HS-5 (cell line): ENCODE results near the gene RHOT2.
A peak's percentile ranks its signal among the peaks of the same experiment; 100 is the strongest.
"Not testable (repeated sequence)": the region's sequence is repeated elsewhere in the genome, so short reads cannot be mapped to it uniquely, and the experiment has no call there.

ENCODE experiments used
- DNase-seq: peaks from one replicate; pipeline ENCODE4 v3.0.0-alpha.2; 2012; ENCODE audit warnings: low read depth

Gene RHOT2

DNA sequence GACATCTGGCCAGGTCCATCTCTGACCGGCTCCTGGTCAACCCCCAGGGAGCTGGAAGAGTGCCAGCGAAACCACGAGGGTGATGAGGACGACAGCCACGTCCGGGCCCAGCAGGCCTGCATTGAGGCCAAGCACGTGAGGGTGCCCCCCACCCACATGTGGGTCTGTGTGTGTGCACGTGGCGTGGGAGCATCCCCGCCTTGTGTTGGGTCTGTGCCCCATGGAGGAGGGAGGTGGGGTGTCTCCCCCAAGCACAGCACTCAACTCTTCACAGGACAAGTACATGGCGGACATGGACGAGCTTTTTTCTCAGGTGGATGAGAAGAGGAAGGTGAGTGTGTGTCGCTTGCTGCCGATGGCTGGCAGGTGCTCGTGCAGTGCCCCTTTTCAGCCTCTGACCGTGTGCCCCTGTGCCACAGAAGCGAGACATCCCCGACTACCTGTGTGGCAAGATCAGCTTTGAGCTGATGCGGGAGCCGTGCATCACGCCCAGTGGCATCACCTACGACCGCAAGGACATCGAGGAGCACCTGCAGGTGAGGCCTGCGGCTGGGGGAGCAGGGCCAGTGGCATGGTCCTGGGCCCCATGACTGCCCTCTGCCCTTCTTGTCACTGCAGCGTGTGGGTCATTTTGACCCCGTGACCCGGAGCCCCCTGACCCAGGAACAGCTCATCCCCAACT, 14.0 kb downstream of the RHOT2 start:
- no peak for DNase-seq

- DNase-seq: no peak
Observed at GRCh38 chr16:682493-683395, 14.8 kb downstream of the RHOT2 start.

- DNase-seq: no peak
Observed at GRCh38 chr16:683396-684070, 15.6 kb downstream of the RHOT2 start.

DNA sequence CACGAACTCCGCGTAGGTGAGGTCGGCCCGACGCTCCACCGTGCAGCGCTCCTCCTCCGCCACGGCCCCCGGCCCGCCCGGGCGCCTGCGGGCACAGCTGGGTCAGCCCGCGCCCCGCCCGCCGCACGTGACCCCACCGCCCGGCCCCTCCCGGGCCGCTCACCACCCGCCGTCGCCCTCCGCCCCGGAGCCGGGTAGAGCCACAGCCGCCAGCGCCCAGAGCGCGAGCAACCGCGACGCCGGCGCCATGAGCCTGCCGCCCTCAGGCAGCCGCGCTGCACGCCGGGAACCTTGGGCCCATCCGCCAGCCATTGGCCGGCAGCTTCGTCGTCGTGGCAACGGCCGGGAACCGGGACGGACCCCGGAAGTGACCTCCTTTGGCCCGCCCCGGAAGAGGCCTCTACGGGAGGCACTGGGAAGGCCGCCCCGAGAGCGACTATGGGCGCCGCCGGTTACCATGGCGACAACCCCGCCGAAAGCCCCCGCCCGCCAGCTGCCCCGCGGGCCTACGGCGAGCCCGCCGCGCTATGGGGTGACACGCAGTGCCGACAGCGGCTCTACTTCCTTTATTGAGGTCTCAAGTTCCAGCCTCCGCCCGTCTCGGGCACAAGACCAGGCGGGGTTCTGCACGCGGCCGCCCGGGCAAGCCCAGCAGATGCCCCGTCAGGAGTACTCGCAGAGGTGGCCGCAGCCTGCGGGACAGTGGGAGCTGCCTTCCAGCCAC, 16.3 kb downstream of the RHOT2 start, which contains the start of gene JMJD8:
TSS of gene JMJD8 (minus strand) at position 264 of the 724 bp plus-strand sequence. CDS start at position 249, 15 bp downstream.
- peak; percentile 49 for DNase-seq

DNA sequence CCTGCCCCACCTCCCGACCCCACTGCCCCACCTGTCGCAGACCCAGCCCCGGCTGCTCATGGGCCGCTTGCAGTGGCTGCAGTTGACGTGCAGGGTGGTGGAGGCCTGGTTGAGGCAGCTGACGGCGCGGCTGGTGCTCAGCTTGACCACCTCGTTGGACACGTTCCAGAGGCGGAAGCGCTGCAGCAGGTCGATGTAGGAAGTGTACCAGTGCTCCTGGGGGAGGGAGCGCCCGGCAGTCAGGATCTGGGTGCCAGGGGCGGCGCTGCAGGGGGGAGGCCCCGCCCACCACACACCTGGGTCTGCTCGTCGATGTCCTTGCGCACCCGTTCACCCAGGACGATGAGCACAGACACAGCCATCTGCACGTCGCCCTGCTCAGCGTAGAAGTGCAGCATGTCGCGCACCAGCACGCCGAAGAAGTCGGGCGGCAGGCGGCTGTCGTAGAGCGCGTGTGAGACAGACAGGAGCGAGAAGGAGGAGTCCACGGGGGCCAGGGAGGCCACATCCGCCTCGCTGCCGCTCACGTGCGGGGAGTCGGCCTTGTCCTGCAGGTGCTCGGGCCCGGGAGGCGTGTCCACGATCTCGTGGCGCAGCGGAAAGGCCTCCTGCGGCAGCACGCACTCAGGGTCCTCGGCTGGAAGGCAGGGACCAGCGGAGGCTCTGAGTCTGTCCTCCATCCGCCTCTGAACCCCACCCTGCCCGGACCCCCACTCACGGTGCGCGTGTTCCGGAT, 17.2 kb downstream of the RHOT2 start:
- no peak for DNase-seq

DNA sequence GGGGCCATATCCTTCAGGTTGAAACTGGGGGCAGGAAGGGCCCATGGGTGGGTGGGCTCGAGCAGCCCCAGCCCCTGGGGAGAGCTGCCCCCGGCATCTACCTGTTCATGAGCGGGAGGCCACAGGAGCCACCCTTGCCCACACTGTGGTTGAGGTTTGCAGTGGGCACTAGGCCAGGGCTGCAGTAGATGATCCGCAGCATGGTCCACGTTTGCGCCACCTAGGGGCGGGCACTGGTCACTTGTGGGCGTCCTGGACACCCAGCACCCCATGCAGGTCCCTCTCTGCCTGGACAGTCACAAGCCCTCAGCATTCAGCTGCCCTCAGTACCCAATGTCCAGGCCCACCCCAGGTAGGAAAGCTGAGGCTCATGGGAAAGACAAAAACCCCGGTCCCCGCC, 18.0 kb downstream of the RHOT2 start:
- no peak for DNase-seq

GRCh38 chr16:686459-687260, 18.7 kb downstream of the RHOT2 start:
- DNase-seq: no peak

DNA sequence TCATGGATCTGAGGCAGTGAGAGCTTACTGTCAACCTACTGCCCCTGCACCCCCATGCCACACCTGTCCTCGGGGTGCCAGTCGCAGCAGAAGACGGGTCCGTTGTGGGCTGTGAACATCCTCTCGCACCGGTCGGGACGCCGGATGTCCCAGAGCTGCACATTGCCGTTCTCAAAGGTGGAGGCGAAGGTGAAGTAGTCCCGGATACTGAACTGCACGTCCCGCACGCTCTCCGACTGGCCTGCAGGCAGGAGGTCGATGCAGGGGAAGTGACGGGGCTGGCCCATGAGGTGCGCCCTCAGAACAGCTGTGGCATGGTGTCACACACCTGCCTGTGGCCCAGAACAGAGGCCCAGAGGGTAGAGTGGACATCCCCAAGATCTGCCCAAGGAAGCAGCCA, 19.6 kb downstream of the RHOT2 start:
- no peak for DNase-seq

DNA sequence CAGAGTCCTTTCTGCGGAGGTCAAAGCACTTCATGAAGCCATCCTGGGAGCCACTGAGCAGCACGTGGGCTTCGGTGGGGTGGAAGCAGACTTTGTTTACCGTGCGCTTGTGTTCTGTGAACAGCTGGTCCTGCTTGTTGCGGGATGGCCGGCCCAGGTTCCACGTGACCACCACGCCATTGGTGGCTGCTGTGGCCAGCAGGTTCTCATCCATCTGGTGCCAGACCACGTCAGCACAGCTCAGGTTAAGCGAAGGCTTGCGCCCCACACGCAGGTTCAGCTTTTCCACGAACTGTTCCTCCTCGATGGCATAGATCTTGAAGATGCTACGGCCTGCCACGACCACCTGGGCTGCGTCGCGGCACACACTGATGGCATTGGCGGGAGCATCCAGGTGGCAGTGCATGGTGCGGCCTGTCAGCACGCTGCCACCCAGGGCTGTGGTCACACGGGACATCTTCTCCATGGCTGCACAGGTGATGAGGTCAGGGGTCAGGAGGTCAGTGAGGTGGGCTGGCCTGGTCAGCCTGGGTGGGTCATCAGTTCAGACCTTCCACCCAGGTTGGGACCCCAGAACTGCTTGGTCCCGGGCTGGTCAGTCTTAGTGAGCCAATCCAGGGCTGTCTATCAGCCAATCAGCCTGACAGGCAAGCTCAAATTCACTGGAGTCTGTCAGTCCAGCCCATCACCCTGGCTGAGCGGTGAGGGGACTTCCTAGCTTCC, 21.4 kb downstream of the RHOT2 start:
- no peak for DNase-seq

GRCh38 chr16:691242-691641, 23.3 kb downstream of the RHOT2 start:
- not testable (repeated sequence) for DNase-seq

DNA sequence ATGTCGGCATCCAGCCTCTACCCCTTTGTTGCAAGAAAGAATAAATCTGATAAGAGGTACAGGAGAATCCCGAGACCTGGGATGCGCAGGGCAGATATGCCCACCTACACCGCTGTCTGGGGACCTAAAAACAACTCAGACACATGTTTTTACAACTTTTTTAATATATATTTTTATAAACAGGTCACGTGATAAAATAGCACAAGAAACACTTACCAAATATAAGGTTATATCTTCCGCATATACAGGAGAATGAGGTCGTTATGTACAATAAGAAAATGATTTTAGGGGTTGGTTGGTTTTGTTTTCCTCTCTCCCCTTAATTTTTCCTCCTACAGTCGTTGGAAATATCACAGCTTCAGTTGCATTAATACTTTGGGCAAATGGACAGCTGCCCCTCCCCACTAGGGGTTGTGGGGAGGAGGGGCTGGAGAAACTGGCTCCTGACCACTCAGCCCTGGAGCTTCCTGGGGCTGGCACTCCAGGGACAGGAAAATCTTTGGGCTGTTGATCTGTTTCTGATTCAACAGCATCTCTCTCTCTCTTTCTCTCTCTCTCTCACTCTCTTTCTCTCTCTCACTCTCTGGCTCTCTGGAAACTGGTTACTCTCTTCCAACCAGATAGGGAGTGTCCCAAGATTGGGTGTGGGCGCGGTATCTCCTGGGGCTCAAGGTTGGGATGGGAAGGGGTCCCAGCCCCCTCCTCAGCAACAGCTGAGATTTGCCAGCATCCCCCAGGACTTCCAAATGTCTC, 24.6 kb downstream of the RHOT2 start:
- no peak for DNase-seq

- DNase-seq: no peak
Observed at GRCh38 chr16:693364-693763, 25.4 kb downstream of the RHOT2 start.

DNA sequence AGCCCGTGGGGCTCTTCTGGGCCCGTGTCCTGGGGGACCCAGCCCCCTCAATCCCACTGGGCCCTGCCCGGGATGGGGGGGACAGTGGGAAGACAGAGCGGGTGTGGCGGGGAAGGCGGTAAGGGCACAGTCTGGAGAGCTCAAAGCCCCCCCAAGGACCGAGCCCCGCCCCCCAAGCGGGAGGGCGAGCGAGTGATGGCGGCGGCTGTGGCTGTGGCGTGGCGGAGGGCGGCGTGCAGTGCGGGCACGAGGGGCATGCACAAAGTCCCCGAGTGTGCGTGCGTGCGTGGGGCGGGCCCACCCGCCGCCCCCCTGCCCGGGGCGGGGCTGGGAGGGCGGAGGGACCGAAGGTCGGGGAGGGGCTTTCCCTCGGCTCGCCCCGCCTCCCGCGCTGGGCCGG, 25.8 kb downstream of the RHOT2 start:
- DNase-seq: no peak

DNA sequence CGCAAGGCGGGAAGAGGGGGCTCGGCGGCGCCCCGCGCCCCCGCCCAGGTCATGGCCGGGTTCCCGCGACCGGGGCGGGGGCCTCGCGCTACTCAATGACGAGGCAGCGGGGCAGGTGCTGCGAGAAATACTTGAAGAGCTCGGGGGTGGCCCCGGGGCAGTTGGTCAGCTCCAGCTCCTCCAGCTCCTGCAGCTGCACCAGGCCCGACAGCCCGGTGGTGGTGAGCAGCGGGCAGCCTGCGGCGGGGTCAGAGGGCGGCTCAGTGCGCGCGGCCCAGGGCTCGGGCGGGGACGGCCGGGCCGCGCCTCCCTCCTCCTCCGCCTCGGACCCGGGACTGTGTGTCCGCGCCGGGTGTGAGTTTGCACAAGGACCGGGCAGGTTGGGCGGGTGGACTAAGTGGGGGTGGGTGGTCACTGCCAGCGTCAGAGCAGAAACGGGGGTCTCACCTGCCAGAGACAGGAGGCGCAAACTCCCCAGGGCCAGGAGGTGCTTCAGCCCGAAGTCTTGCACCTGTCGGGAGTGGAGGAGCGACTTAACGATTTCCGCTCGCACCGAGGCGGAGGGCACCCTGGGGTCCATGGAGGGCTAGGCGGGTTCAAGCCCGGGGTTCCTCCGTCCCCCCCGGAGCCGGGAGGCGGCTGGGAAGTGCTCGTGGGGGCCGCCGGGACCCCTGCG, 26.4 kb downstream of the RHOT2 start:
- no peak for DNase-seq

- no peak for DNase-seq
Observed at GRCh38 chr16:694863-695354, 27.0 kb downstream of the RHOT2 start.

GRCh38 chr16:695355-696089, 27.6 kb downstream of the RHOT2 start:
- no peak for DNase-seq

DNA sequence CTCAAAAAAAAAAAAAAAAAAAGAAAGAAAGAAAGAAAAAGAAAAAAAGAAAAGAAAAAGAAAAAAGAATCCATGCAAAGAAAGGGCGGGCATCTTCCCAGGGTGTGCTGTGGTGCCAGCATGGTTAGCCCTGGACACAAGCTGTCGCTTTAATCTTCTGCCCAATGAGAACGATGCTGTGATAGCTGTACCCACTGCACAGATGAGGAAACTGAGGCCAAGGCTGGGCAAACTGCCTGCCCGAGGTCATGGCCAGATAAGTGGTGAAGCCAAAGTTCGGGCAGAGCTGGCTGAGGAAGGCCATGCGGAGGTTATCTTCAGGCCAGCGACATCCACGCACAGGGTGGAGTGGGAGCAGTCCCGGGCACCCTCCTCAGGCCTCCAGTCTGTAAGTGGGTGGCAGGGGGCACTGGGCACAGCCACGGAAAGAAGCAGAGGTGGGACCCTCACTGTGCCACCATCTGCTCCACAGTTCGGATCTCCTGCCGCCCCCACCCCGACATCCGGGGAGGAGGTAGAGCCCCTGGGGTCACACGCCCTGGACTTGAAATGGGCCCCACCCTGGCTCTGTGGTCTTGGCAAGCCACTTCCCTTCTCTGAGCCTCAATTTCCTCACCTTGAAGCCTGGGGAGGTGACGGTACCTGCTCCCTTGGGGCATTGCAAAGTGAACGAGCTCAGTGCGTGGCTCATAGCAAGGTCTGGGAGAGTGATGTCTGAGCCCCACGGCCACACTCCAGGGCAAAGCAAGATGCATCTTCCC, 31.2 kb downstream of the RHOT2 start:
- DNase-seq: no peak
